Muscle of leg (tissue), 11 donors: ENCODE measurements around the gene XPO5. TPM values are rescaled to one million over a fixed set of nuclear protein-coding genes. Genes with fewer than 3 reads are reported as not detected.

Source experiments
- DNase-seq: peaks from one replicate; pipeline ENCODE4 v3.0.0; 2013
- H3K27ac ChIP-seq: one replicate; pipeline ENCODE4 v1.5.1; 2013; ENCODE audit warnings: mild to moderate bottlenecking, low read length, control low read depth
- H3K27me3 ChIP-seq: one replicate; pipeline ENCODE4 v1.6.1; 2013; ENCODE audit warnings: low read length; ENCODE audit not compliant: control insufficient read depth, insufficient read depth
- H3K36me3 ChIP-seq: one replicate; pipeline ENCODE4 v1.6.1; 2013; ENCODE audit warnings: low read length; ENCODE audit not compliant: control insufficient read depth, insufficient read depth
- H3K4me1 ChIP-seq: one replicate; pipeline ENCODE4 v1.6.1; 2013; ENCODE audit warnings: low read length; ENCODE audit not compliant: control insufficient read depth, insufficient read depth
- H3K4me3 ChIP-seq: one replicate; pipeline ENCODE4 v1.5.1; 2013; ENCODE audit warnings: low read length, control low read depth
- H3K9me3 ChIP-seq: replicated peaks from 2 replicates; pipeline ENCODE4 v1.6.1; 2013; ENCODE audit warnings: low read depth, low read length; ENCODE audit not compliant: control insufficient read depth
- WGBS: methylation state at CpG from one replicate; pipeline ENCODE4 v1.1.5; 2013; ENCODE audit warnings: missing lambda C conversion rate; ENCODE audit not compliant: insufficient coverage; 5-methylcytosine and 5-hydroxymethylcytosine counted together
- polyA plus RNA-seq, 8 donors: library from polyadenylated mRNA; unstranded; fragments of 120-200 nt; gene quantifications; one replicate each; pipeline versions ENCODE4 v1.2.1 to v1.2.3, GENCODE V29; 2013; ENCODE audit warnings: inconsistent platforms in 1 of 8, low replicate concordance in 1 of 8; ENCODE audit not compliant: insufficient read length in 8 of 8, insufficient read depth in 1 of 8
- total RNA-seq: library from RNA; stranded (reverse); fragments of 120-200 nt; gene quantifications from one replicate; pipeline ENCODE4 v1.2.4, GENCODE V29; 2013

The XPO5 gene
- total and polyA plus RNA-seq, 9 donors: 17.2 to 38.2 (median 24.3) TPM

GRCh38 chr6:43522547-43523261 lies 53.1 kb downstream of the XPO5 start:
- Histone ChIP-seq H3K4me1 (peaks cover 5% of the 10 kb centered on the region), H3K4me3 (no peak overlapping the region), H3K36me3 (peaks cover 81% of the 10 kb centered on the region), H3K9me3 (no peaks in the 10 kb centered on the region), H3K27me3 (no peaks in the 10 kb centered on the region), H3K27ac (no peak overlapping the region)
- no peak for DNase-seq
- 79% methylated on average over 6 of the region's 8 CpGs for WGBS

- H3K36me3 ChIP-seq: peaks cover 74% of the 10 kb centered on the region
- no peak for DNase-seq
- H3K27me3 ChIP-seq: no peaks in the 10 kb centered on the region
- WGBS: 86% methylated on average over 1 of the region's 2 CpGs
- no peak overlapping the region for H3K4me3 ChIP-seq
- no peak overlapping the region for H3K27ac ChIP-seq
- H3K9me3 ChIP-seq: no peaks in the 10 kb centered on the region
- H3K4me1 ChIP-seq: peaks cover 5% of the 10 kb centered on the region
Observed at GRCh38 chr6:43521836-43522235, 54.0 kb downstream of the XPO5 start.

- H3K4me3 ChIP-seq: no peak overlapping the region
- peaks cover 17% of the 10 kb centered on the region for H3K4me1 ChIP-seq
- peaks cover 65% of the 10 kb centered on the region for H3K36me3 ChIP-seq
- H3K27me3 ChIP-seq: no peaks in the 10 kb centered on the region
- no peaks in the 10 kb centered on the region for H3K9me3 ChIP-seq
- H3K27ac ChIP-seq: no peak overlapping the region
- WGBS: 85% methylated on average over 3 of the region's 8 CpGs
- no peak for DNase-seq
Observed at GRCh38 chr6:43520097-43520496, 55.7 kb downstream of the XPO5 start.

GRCh38 chr6:43517505-43518357 lies 58.1 kb downstream of the XPO5 start:
- DNase-seq: no peak
- Histone ChIP-seq H3K9me3 (no peaks in the 10 kb centered on the region), H3K4me3 (peak overlapping the region; percentile 100), H3K4me1 (peaks cover 19% of the 10 kb centered on the region), H3K36me3 (peaks cover 63% of the 10 kb centered on the region), H3K27ac (no peak overlapping the region), H3K27me3 (no peaks in the 10 kb centered on the region)
- WGBS: 8% methylated on average over 8 of the region's 10 CpGs

GRCh38 chr6:43516697-43517504 lies 58.9 kb downstream of the XPO5 start, which contains the start of the genes POLR1C and YIPF3:
Gene POLR1C, plus strand, starts transcription at chr6:43517089. Its CDS starts 21 bp downstream, at chr6:43517110.
Gene YIPF3, minus strand, starts transcription at chr6:43516926. Its CDS starts 119 bp downstream, at chr6:43516807.
- H3K36me3 ChIP-seq: peaks cover 63% of the 10 kb centered on the region
- peak within 1 kb of the TSS; percentile 100 for H3K4me3 ChIP-seq
- WGBS: 0% methylated on average over 52 of the region's 57 CpGs
- H3K27ac ChIP-seq: peak within 1 kb of the TSS; percentile 95
- peak; percentile 99 for DNase-seq
- H3K27me3 ChIP-seq: no peaks in the 10 kb centered on the region
- H3K9me3 ChIP-seq: no peaks in the 10 kb centered on the region
- peaks cover 23% of the 10 kb centered on the region for H3K4me1 ChIP-seq

GRCh38 chr6:43516367-43516696 lies 59.5 kb downstream of the XPO5 start:
- WGBS: 0% methylated on average over 10 of the region's 10 CpGs
- H3K4me3 ChIP-seq: peak overlapping the region; percentile 100
- no peaks in the 10 kb centered on the region for H3K27me3 ChIP-seq
- no peak for DNase-seq
- H3K36me3 ChIP-seq: peaks cover 63% of the 10 kb centered on the region
- H3K4me1 ChIP-seq: peaks cover 24% of the 10 kb centered on the region
- no peaks in the 10 kb centered on the region for H3K9me3 ChIP-seq
- peak overlapping the region; percentile 95 for H3K27ac ChIP-seq

GRCh38 chr6:43515808-43516207 lies 60.0 kb downstream of the XPO5 start:
- no peaks in the 10 kb centered on the region for H3K27me3 ChIP-seq
- peak overlapping the region; percentile 95 for H3K27ac ChIP-seq

GRCh38 chr6:43511824-43512415 lies 63.9 kb downstream of the XPO5 start:
- Histone ChIP-seq H3K4me3 (no peak overlapping the region), H3K9me3 (no peaks in the 10 kb centered on the region), H3K4me1 (peaks cover 33% of the 10 kb centered on the region), H3K27ac (no peak overlapping the region), H3K27me3 (peaks cover 17% of the 10 kb centered on the region), H3K36me3 (peaks cover 45% of the 10 kb centered on the region)
- 36% methylated on average over 7 of the region's 11 CpGs for WGBS
- DNase-seq: peak; percentile 47

More at GRCh38 chr6:43515808-43516207, 60.0 kb downstream of the XPO5 start:
- Histone ChIP-seq H3K4me3 (peak overlapping the region; percentile 100), H3K4me1 (peaks cover 25% of the 10 kb centered on the region), H3K9me3 (no peaks in the 10 kb centered on the region), H3K36me3 (peaks cover 62% of the 10 kb centered on the region)
- 85% methylated on average over 9 of the region's 9 CpGs for WGBS
- no peak for DNase-seq

GRCh38 chr6:43510827-43511163 lies 65.0 kb downstream of the XPO5 start:
- Histone ChIP-seq H3K4me3 (peak overlapping the region; percentile 43), H3K4me1 (peaks cover 36% of the 10 kb centered on the region), H3K9me3 (no peaks in the 10 kb centered on the region), H3K36me3 (peaks cover 48% of the 10 kb centered on the region), H3K27ac (no peak overlapping the region), H3K27me3 (peaks cover 17% of the 10 kb centered on the region)
- WGBS: 77% methylated on average over 8 of the region's 10 CpGs
- no peak for DNase-seq
